HCT116 (cell line): ENCODE data around the gene INTS2. TPM values are rescaled to one million over a fixed set of nuclear protein-coding genes. Genes with fewer than 3 reads are reported as not detected.

Experiments
- ATAC-seq: fragments of 200-7000 bp; cut with Tn5 transposase; 2 replicates; pipeline ENCODE4 v1.9.1; 2020; ENCODE audit warnings: mild to moderate bottlenecking, moderate library complexity
- BruUV-seq: library from RNA; stranded (reverse); fragments of 400-500 nt; replicated peaks from 2 replicates; lab custom pipeline; 2021; lab: Mats Ljungman, UMichigan
- CTCF ChIA-PET: fragments of 300-600 bp; sonication (Branson Sonifier 250); formaldehyde crosslinking; loops from one replicate; lab custom pipeline; 2021; ENCODE audit warnings: antibody characterized with exemption; lab: Charles Lee
- POLR2A ChIA-PET: fragments of 300-600, 350-600 bp; sonication (Branson Sonifier 250); formaldehyde crosslinking; loops from one replicate; lab custom pipeline; 2021; ENCODE audit warnings: antibody characterized with exemption; lab: Charles Lee
- RAD21 ChIA-PET, 2 experiments: fragments of 300-600 bp; sonication (Branson Sonifier 250); formaldehyde crosslinking; loops; one replicate each; lab custom pipeline; 2023; ENCODE audit warnings: low total read pairs in 2 of 2; ENCODE audit not compliant: uncharacterized antibody in 2 of 2, unreplicated experiment in 2 of 2, low non-redundant PET in 1 of 2; lab: Charles Lee
- DNase-seq: peaks from one replicate; pipeline ENCODE4 v3.0.0-alpha.2; 2010; ENCODE audit warnings: low read depth, low spot score
- H2AFZ ChIP-seq: fragments of 200-600 bp; shearing (Covaris generic), sonication (generic); 2 replicates; pipeline ENCODE4 v1.6.1; 2017; ENCODE audit warnings: low read depth, mixed run types, mixed read lengths, antibody characterized with exemption, low read length; ENCODE audit not compliant: poor library complexity, severe bottlenecking
- H3K27ac ChIP-seq: 2 replicates; pipeline ENCODE4 v1.5.1; 2012; ENCODE audit warnings: low read depth, low read length
- H3K27me3 ChIP-seq: fragments of 200-600 bp; sonication (generic); 2 replicates; pipeline ENCODE4 v1.6.1; 2016; ENCODE audit warnings: mixed run types, low read length, mixed read lengths; ENCODE audit not compliant: insufficient read depth
- H3K36me3 ChIP-seq, 2 experiments: fragments of 200-500 bp in 1 of 2; fragments of 200-600 bp in 1 of 2; sonication (Bioruptor generic) in 1 of 2; sonication (generic) in 1 of 2; 2 replicates each; pipeline versions ENCODE4 v1.5.1 to v1.6.1; 2014 to 2016; ENCODE audit warnings: low read length in 2 of 2, inconsistent platforms in 1 of 2, mixed read lengths in 1 of 2, mixed run types in 1 of 2; ENCODE audit not compliant: insufficient read depth in 2 of 2, control insufficient read depth in 1 of 2
- H3K4me1 ChIP-seq, 2 experiments: fragments of 200-600 bp in 1 of 2; sonication (generic) in 1 of 2; 2 replicates each; pipeline versions ENCODE4 v1.5.1 to v1.6.1; 2012 to 2017; ENCODE audit warnings: low read length in 2 of 2, inconsistent platforms in 1 of 2, mild to moderate bottlenecking in 1 of 2, mixed read lengths in 1 of 2, mixed run types in 1 of 2, moderate library complexity in 1 of 2; ENCODE audit not compliant: insufficient read depth in 2 of 2, control insufficient read depth in 1 of 2
- H3K4me2 ChIP-seq: fragments of 200-600 bp; sonication (generic); 2 replicates; pipeline ENCODE4 v1.6.1; 2017; ENCODE audit warnings: mixed run types, low read length, mixed read lengths
- H3K4me3 ChIP-seq, 2 experiments: fragments of 200-600 bp in 1 of 2; sonication (generic) in 1 of 2; replicated peaks in 1 of 2; 2 replicates each; pipeline ENCODE4 v1.5.1; 2011 to 2016; ENCODE audit warnings: low read length in 2 of 2, control low read depth in 1 of 2, low read depth in 1 of 2, mild to moderate bottlenecking in 1 of 2, mixed read lengths in 1 of 2, mixed run types in 1 of 2
- H3K79me2 ChIP-seq: fragments of 200-600 bp; sonication (generic); 2 replicates; pipeline ENCODE4 v1.6.1; 2017; ENCODE audit warnings: mild to moderate bottlenecking, mixed run types, low read length, moderate library complexity, mixed read lengths; ENCODE audit not compliant: insufficient read depth
- H3K9ac ChIP-seq: fragments of 200-600 bp; sonication (generic); 2 replicates; pipeline ENCODE4 v1.6.1; 2016; ENCODE audit warnings: low read length, mixed read lengths
- H3K9me2 ChIP-seq: fragments of 200-600 bp; sonication (generic), shearing (Covaris generic); 2 replicates; pipeline ENCODE4 v1.6.1; 2017; ENCODE audit warnings: mixed run types, mild to moderate bottlenecking, moderate library complexity; ENCODE audit not compliant: insufficient read depth
- H3K9me3 ChIP-seq, 2 experiments: fragments of 200-500 bp in 1 of 2; fragments of 200-600 bp in 1 of 2; sonication (Bioruptor generic) in 1 of 2; sonication (generic) in 1 of 2; 2 replicates each; pipeline ENCODE4 v1.6.1; 2014 to 2017; ENCODE audit warnings: low read length in 2 of 2, mixed read lengths in 2 of 2, inconsistent platforms in 1 of 2, low read depth in 1 of 2, mild to moderate bottlenecking in 1 of 2, mixed run types in 1 of 2, moderate library complexity in 1 of 2; ENCODE audit not compliant: control insufficient read depth in 1 of 2, insufficient read depth in 1 of 2
- H4K20me1 ChIP-seq: fragments of 200-600 bp; sonication (generic), shearing (Covaris generic); 2 replicates; pipeline ENCODE4 v1.6.1; 2017; ENCODE audit warnings: mixed run types, mild to moderate bottlenecking, moderate library complexity; ENCODE audit not compliant: insufficient read depth
- ATF3 ChIP-seq: IDR thresholded peaks from 2 replicates; pipeline ENCODE4 v1.6.1; 2012
- CBX3 ChIP-seq: IDR thresholded peaks from 2 replicates; pipeline ENCODE4 v1.6.1; 2012; ENCODE audit warnings: low read depth
- CEBPB ChIP-seq: IDR thresholded peaks from 2 replicates; pipeline ENCODE4 v1.6.1; 2012; ENCODE audit warnings: low read depth
- CTCF ChIP-seq, 3 experiments: fragments of 200-600 bp in 1 of 3; sonication (generic) in 1 of 3; IDR thresholded peaks in 2 of 3; conservative IDR thresholded peaks in 1 of 3; 2 replicates each; pipeline ENCODE4 v1.5.1; 2012 to 2017; ENCODE audit warnings: low read depth in 2 of 3, low read length in 2 of 3, antibody characterized with exemption in 1 of 3, borderline replicate concordance in 1 of 3, control low read depth in 1 of 3, mild to moderate bottlenecking in 1 of 3, mixed read lengths in 1 of 3, mixed run types in 1 of 3, moderate library complexity in 1 of 3; ENCODE audit not compliant: insufficient read depth in 1 of 3
- EGR1 ChIP-seq: IDR thresholded peaks from 2 replicates; pipeline ENCODE4 v1.6.1; 2012; ENCODE audit warnings: low read depth
- ELF1 ChIP-seq: IDR thresholded peaks from 2 replicates; pipeline ENCODE4 v1.6.1; 2012; ENCODE audit warnings: low read depth, borderline replicate concordance
- EZH2 ChIP-seq: fragments of 200-600 bp; sonication (generic); IDR thresholded peaks from 2 replicates; pipeline ENCODE4 v1.6.1; 2017; ENCODE audit warnings: antibody characterized with exemption, mixed run types
- JUND ChIP-seq: IDR thresholded peaks from 2 replicates; pipeline ENCODE4 v1.6.1; 2012
- POLR2A ChIP-seq: IDR thresholded peaks from 2 replicates; pipeline ENCODE4 v1.7.0; 2011; ENCODE audit warnings: borderline replicate concordance; ENCODE audit not compliant: insufficient read depth, insufficient read length; ENCODE audit errors: extremely low read depth
- RAD21 ChIP-seq: IDR thresholded peaks from 2 replicates; pipeline ENCODE4 v1.6.1; 2012; ENCODE audit warnings: low read depth, mild to moderate bottlenecking
- REST ChIP-seq: IDR thresholded peaks from 2 replicates; pipeline ENCODE4 v1.6.1; 2012; ENCODE audit warnings: low read depth
- SIN3A ChIP-seq: IDR thresholded peaks from 2 replicates; pipeline ENCODE4 v1.6.1; 2012; ENCODE audit warnings: low read depth
- SRF ChIP-seq: IDR thresholded peaks from 2 replicates; pipeline ENCODE4 v1.6.1; 2012; ENCODE audit warnings: low read depth
- TCF7L2 ChIP-seq: IDR thresholded peaks from 2 replicates; pipeline ENCODE4 v1.7.0; 2011; ENCODE audit warnings: borderline replicate concordance, inconsistent platforms; ENCODE audit not compliant: insufficient read depth, insufficient read length; ENCODE audit errors: extremely low read depth
- ZBTB33 ChIP-seq: IDR thresholded peaks from 2 replicates; pipeline ENCODE4 v1.6.1; 2011; ENCODE audit warnings: mild to moderate bottlenecking, low read length, moderate library complexity; ENCODE audit not compliant: insufficient replicate concordance; ENCODE audit errors: extremely low read depth
- ZFX ChIP-seq: fragments of 450-650 bp; IDR thresholded peaks from 2 replicates; pipeline ENCODE4 v1.6.1; 2017
- ZNF274 ChIP-seq: fragments of 200-500 bp; sonication (Bioruptor generic); IDR thresholded peaks from 2 replicates; pipeline ENCODE4 v1.6.1; 2014; ENCODE audit warnings: mild to moderate bottlenecking, low read depth, low read length, inconsistent platforms
- intact Hi-C: fragments of 100-400 bp; cut with micrococcal nuclease; formaldehyde crosslinking; loops from 2 replicates; pipeline ENCODE4 v1.10.0; 2022
- total RNA-seq: library from RNA; stranded (reverse); gene quantifications from one replicate; pipeline ENCODE4 v1.2.1, GENCODE V29; 2021; ENCODE audit not compliant: unreplicated experiment

INTS2 gene
- total RNA-seq, 1 experiment from 2014 or later: 40.5 TPM

- POLR2A ChIA-PET: no interaction called here
- no peaks in the 10 kb centered on the region for H4K20me1 ChIP-seq
- peaks cover 24% of the 10 kb centered on the region for H3K79me2 ChIP-seq
- no TSS peak for BruUV-seq
- H3K4me2 ChIP-seq: no peak overlapping the region
- intact Hi-C loops: no loop called here
- H3K9ac ChIP-seq: no peak overlapping the region
- no peak overlapping the region for H2AFZ ChIP-seq
- CTCF ChIA-PET: no interaction called here
- H3K36me3 ChIP-seq: peaks cover 0 to 14% of the 10 kb centered on the region in 2 experiments; a peak in 2 of 4 replicates
- DNase-seq (no peak), ATAC-seq (no peak)
- H3K27ac ChIP-seq: no peak overlapping the region
- H3K9me3 ChIP-seq: peaks cover 0 to 4% of the 10 kb centered on the region in 2 experiments; a peak in 1 of 4 replicates
- H3K9me2 ChIP-seq: no peaks in the 10 kb centered on the region
- H3K27me3 ChIP-seq: no peaks in the 10 kb centered on the region
- RAD21 ChIA-PET: no interaction called here
- no peak for TF ChIP-seq EZH2
- TF ChIP-seq CEBPB: no peak
- TF ChIP-seq EGR1: no peak
- TF ChIP-seq POLR2A: no peak
- no peak for TF ChIP-seq ATF3
- no peak for TF ChIP-seq ZBTB33
- TF ChIP-seq ZNF274: no peak
- TF ChIP-seq SRF: no peak
- no peak for TF ChIP-seq CTCF (IDR thresholded peaks at IDR 0.05 in 2 of 3, conservative IDR thresholded peaks at IDR 0.05 in 1 of 3; ENCODE audit: borderline replicate concordance in 1 of 3, insufficient read depth in 1 of 3, low read depth in 2 of 3, low read length in 2 of 3)
- TF ChIP-seq JUND: no peak
- TF ChIP-seq TCF7L2: no peak
- no peak for TF ChIP-seq REST
- TF ChIP-seq ELF1: no peak
- TF ChIP-seq SIN3A: no peak
- no peak for TF ChIP-seq ZFX
- TF ChIP-seq CBX3: no peak
- no peak for TF ChIP-seq RAD21
- H3K4me3 ChIP-seq: no peak overlapping the region
- H3K4me1 ChIP-seq: peaks cover 0 to under 1% of the 10 kb centered on the region in 2 experiments; a peak in 2 of 4 replicates
Observed at GRCh38 chr17:61827649-61828395, 100.0 kb downstream of the INTS2 start.
